ENCODE measurements around the gene TXNIP. TPM values are rescaled to one million over a fixed set of nuclear protein-coding genes. Genes with fewer than 3 reads are reported as not detected.

TXNIP gene
- total RNA-seq, 1 experiment from 2014 or later = 27.3 TPM

GRCh38 chr1:145963265-145964019 lies 32.9 kb downstream of the TXNIP start:
- TF ChIP-seq EZH2 (IDR thresholded peaks at IDR 0.05; ENCODE audit: borderline replicate concordance, low read depth, low read length, poor library complexity, severe bottlenecking) = no peak
- TF ChIP-seq CTCF (conservative IDR thresholded peaks at IDR 0.05; ENCODE audit: low read depth, low read length) = no peak
- ChIA-PET POLR2A (ENCODE audit: low non-redundant PET) (interaction anchor here (1.1 kb wide), 1 partner anchor 10 kb away, joined by 7 read pairs; no protein-coding TSS in a partner anchor), CTCF (interaction anchor here (0.9 to 1.5 kb wide), 3 partner anchors 44 to 118 kb away, joined by 3 to 8 read pairs (median 3); partner anchors contain the start of gene NUDT17)
- H3K4me1 ChIP-seq (ENCODE audit: insufficient read depth, low read length, poor library complexity, severe bottlenecking) = peaks cover 28% of the 10 kb centered on the region
- peaks cover 5% of the 10 kb centered on the region for H3K9me3 ChIP-seq (ENCODE audit: low read depth, low read length, poor library complexity, severe bottlenecking)
- H3K27me3 ChIP-seq (replicated peaks; ENCODE audit: insufficient read depth, low read depth, low read length, poor library complexity) = no peaks in the 10 kb centered on the region
- H3K4me3 ChIP-seq (ENCODE audit: low read depth, low read length, poor library complexity, severe bottlenecking) = peak overlapping the region; percentile 71
- H3K27ac ChIP-seq (ENCODE audit: low read depth, low read length, poor library complexity, severe bottlenecking) = peak overlapping the region; percentile 78
- intact Hi-C loops (cut with micrococcal nuclease; ENCODE audit: unreplicated experiment) = loop anchor here (5.0 kb wide), 1 partner anchor 36 kb away; the partner anchor contains the start of gene RBM8A
- no TSS peak for BruUV-seq (replicated peaks)
- peak; percentile 33 for DNase-seq (ENCODE audit: low spot score)
- H3K36me3 ChIP-seq (ENCODE audit: insufficient read depth, low read length, poor library complexity, severe bottlenecking) = no peaks in the 10 kb centered on the region

- no peaks in the 10 kb centered on the region for H3K36me3 ChIP-seq (ENCODE audit: insufficient read depth, low read length, poor library complexity, severe bottlenecking)
- DNase-seq (ENCODE audit: low spot score) = peak; percentile 54
- peak overlapping the region; percentile 0 for H3K27ac ChIP-seq (ENCODE audit: low read depth, low read length, poor library complexity, severe bottlenecking)
- H3K4me1 ChIP-seq (ENCODE audit: insufficient read depth, low read length, poor library complexity, severe bottlenecking) = peaks cover 33% of the 10 kb centered on the region
- CTCF ChIA-PET = no interaction called here
- POLR2A ChIA-PET (ENCODE audit: low non-redundant PET) = no interaction called here
- intact Hi-C loops (cut with micrococcal nuclease; ENCODE audit: unreplicated experiment) = loop anchor here (5.0 kb wide), 1 partner anchor 35 kb away; the partner anchor contains the start of gene RBM8A
- no TSS peak for BruUV-seq (replicated peaks)
- H3K27me3 ChIP-seq (replicated peaks; ENCODE audit: insufficient read depth, low read depth, low read length, poor library complexity) = no peaks in the 10 kb centered on the region
- H3K9me3 ChIP-seq (ENCODE audit: low read depth, low read length, poor library complexity, severe bottlenecking) = peaks cover 2% of the 10 kb centered on the region
- peak overlapping the region; percentile 71 for H3K4me3 ChIP-seq (ENCODE audit: low read depth, low read length, poor library complexity, severe bottlenecking)
- TF ChIP-seq CTCF (conservative IDR thresholded peaks at IDR 0.05; ENCODE audit: low read depth, low read length) (no peak), EZH2 (IDR thresholded peaks at IDR 0.05; ENCODE audit: borderline replicate concordance, low read depth, low read length, poor library complexity, severe bottlenecking) (no peak)
Measured at GRCh38 chr1:145962157-145963102, 33.9 kb downstream of the TXNIP start.

- H3K36me3 ChIP-seq (ENCODE audit: insufficient read depth, low read length, poor library complexity, severe bottlenecking) = no peaks in the 10 kb centered on the region
- no peaks in the 10 kb centered on the region for H3K9me3 ChIP-seq (ENCODE audit: low read depth, low read length, poor library complexity, severe bottlenecking)
- H3K27me3 ChIP-seq (replicated peaks; ENCODE audit: insufficient read depth, low read depth, low read length, poor library complexity) = no peaks in the 10 kb centered on the region
- ChIA-PET CTCF (interaction anchor here (0.5 kb wide), 1 partner anchor 52 kb away, joined by 3 read pairs; no protein-coding TSS in a partner anchor), POLR2A (ENCODE audit: low non-redundant PET) (no interaction called here)
- peaks cover 33% of the 10 kb centered on the region for H3K4me1 ChIP-seq (ENCODE audit: insufficient read depth, low read length, poor library complexity, severe bottlenecking)
- intact Hi-C loops (cut with micrococcal nuclease; ENCODE audit: unreplicated experiment) = loop anchor here (5.0 kb wide), 1 partner anchor 34 kb away; the partner anchor contains the start of gene RBM8A
- H3K27ac ChIP-seq (ENCODE audit: low read depth, low read length, poor library complexity, severe bottlenecking) = peak overlapping the region; percentile 70
- BruUV-seq (replicated peaks) = no TSS peak
- peak overlapping the region; percentile 71 for H3K4me3 ChIP-seq (ENCODE audit: low read depth, low read length, poor library complexity, severe bottlenecking)
- peak; percentile 57 for DNase-seq (ENCODE audit: low spot score)
- TF ChIP-seq CTCF (conservative IDR thresholded peaks at IDR 0.05; ENCODE audit: low read depth, low read length) (no peak), EZH2 (IDR thresholded peaks at IDR 0.05; ENCODE audit: borderline replicate concordance, low read depth, low read length, poor library complexity, severe bottlenecking) (no peak)
Measured at GRCh38 chr1:145961425-145962156, 34.8 kb downstream of the TXNIP start.
